Left colon (tissue), 2 donors: Measurements from ENCODE around the gene COMP. TPM values are rescaled to one million over a fixed set of nuclear protein-coding genes. Genes with fewer than 3 reads are reported as not detected.

Source experiments
- ATAC-seq: fragments of 200-7000 bp; cut with Tn5 transposase; one replicate; pipeline ENCODE4 v1.9.1; 2020; ENCODE audit warnings: mild to moderate bottlenecking, moderate library complexity
- DNase-seq, 2 donors: peaks; one replicate each; pipeline ENCODE4 v3.0.0-alpha.2; 2020
- intact Hi-C, 2 donors: fragments of 100-400 bp; cut with DNase I in 1 of 2; cut with micrococcal nuclease in 1 of 2; formaldehyde crosslinking; loops; one replicate each; pipeline versions ENCODE4 v1.11.2 to v1.14.0; 2022; cut with DNase I, micrococcal nuclease
- total RNA-seq, 2 donors: library from RNA; stranded (reverse); fragmentation: NEBNext Ultra II Directional; extraction: Animal tissue kit (Norgen Biotek cat#: 25700); gene quantifications; one replicate each; pipeline ENCODE4 v1.2.1, GENCODE V29; 2021
- donor health status: DM: no; HTN: no; CAD: no.
- donor health status: DM: yes; HTN: yes; CAD: no.

COMP gene
- total RNA-seq, 2 donors from 2014 or later: not detected

DNA sequence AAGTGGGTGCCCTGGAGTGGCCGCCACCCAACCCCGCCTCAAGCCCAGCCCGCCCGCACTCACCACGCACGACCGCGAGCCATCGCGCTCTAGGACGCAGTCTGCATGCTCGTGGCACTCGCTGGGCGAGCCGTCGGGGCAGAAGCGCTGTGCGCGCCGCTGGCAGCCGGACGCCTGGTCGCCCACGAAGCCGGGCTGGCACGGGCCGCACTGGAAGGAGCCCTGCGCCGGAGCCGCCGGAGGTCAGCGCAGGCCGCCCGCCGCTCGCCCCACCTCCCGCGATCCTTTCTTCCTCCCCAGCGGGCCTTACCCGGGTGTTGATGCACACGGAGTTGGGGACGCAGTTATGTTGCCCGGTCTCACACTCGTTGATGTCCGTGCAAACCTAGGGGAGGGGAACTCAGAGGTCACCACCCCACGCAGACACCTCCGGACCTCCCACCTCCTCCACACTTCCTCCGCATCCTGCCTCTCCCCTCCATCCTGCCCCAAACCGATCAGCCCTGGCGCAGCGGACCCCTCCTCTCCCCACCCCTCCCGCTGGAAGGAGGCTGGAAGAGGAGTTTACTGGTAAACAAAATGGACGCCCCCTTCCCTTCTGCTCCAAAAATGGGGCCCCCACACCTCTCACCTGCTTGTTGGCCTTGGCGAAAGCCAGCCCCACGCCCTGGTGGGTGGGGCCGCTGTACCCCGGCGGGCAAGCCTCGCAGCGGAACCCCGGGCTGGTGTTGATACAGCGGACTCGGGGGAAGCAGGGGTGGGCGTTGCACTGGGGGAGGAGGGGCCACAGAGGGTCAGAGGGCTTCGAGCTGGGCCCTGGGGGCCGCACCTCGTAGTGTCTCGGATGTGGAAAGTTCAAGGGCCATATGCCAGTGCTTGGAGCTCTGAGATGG lies 2.3 kb downstream of the COMP start:
- ATAC-seq (no peak), DNase-seq (no peak)

DNA sequence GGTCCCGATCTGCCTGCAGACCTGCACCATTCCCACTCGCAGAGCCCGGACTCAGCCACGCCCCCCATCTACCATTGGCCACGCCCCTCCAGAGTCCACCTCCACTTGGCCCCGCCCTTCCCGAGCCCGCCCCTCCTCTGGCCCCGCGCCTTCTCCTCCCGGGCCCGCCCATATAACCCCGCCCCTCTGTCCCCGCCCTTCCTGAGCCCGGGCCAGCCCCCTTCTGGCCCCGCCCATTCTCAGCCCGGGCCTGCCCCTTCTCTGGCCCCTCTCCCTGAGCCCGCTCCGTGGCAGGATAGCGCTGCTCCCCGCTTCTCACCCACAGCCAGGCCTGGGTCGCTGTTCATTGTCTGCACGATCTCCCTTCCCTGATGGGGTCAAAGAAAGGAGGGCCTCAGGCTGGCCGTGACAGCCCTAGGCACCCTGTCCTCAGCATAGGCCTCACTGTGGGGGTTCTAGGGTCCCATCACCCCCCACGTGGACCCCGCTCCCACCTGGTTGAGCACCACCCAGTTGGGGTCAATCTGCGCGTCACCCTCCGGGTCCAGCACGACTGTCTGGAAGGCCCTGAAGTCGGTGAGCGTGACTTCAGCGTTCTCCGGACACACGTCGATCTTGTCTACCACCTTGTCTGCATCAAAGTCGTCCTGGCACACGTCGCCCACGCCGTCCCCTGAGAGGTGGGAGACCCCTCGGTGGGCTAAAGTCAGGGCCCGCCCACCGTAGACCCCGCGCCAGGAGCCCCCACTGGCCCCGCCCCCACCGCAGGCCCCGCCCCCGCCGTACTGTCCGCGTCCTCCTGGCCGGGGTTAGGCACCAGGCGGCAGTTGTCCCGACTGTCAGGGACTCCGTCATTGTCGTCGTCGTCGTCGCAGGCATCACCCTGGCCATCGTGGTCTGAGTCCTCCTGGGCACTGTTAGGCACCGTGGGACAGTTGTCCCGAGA lies 5.7 kb downstream of the COMP start:
- intact Hi-C loops: no loop called here
- DNase-seq (peak; percentile 84 to 95), ATAC-seq (peak; percentile 93)

More for the DNA sequence above, 2.3 kb downstream of the COMP start:
- intact Hi-C loops: no loop called here

DNA sequence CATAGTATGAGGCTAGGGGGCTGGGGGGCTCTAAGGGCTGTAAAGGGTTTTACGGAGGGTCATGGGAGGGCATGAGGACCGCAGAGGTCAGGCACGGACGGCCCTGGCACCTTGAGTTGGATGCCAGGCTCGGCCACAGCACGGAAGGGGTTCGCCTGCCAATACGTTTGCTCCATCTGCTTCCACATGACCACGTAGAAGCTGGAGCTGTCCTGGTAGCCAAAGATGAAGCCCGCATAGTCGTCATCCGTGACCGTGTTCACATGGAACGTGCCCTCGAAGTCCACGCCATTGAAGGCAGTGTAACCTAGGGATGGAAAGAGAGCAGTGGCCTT lies 6.4 kb downstream of the COMP start:
- ATAC-seq (no peak), DNase-seq (no peak)
- intact Hi-C loops: no loop called here

DNA sequence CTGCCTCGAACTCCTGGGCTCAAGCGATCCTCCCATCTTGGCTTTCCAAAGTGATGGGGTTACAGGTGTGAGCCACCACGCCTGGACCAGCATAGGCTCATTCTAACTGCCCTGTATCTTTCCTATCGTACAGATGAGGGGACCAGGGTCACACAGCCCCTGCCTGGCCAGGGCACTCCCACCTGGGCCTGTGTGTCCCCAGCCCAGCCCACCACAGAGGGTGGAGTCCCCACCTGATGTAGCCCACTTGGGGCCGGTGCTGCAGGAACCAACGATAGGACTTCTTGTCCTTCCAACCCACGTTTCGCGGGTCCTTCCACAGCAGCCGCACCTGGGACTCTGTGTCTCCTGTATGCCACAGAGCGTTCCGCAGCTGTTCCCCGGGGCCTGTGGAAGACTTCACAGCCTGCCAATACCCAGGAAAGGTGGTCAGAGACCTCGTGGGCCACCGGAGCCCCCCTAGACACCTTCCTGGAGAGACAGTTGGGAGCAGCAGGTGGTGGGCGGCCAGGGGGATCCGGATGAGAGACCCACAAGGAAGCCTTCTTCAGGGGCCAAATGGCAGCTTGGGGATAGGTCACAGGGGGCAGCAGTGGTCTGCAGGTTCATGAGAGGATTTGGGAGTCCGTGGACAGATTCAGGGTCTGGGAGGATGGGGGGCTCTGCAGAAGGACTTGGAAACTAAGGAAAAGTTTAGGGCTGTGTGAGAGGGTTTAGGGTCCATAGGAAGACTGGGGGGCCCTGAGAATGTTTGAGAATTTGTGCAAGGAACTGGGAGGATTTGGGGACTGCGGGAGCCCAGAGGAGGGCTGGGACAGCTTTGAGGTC lies 6.9 kb downstream of the COMP start:
- intact Hi-C loops: no loop called here
- DNase-seq (no peak), ATAC-seq (no peak)

DNA sequence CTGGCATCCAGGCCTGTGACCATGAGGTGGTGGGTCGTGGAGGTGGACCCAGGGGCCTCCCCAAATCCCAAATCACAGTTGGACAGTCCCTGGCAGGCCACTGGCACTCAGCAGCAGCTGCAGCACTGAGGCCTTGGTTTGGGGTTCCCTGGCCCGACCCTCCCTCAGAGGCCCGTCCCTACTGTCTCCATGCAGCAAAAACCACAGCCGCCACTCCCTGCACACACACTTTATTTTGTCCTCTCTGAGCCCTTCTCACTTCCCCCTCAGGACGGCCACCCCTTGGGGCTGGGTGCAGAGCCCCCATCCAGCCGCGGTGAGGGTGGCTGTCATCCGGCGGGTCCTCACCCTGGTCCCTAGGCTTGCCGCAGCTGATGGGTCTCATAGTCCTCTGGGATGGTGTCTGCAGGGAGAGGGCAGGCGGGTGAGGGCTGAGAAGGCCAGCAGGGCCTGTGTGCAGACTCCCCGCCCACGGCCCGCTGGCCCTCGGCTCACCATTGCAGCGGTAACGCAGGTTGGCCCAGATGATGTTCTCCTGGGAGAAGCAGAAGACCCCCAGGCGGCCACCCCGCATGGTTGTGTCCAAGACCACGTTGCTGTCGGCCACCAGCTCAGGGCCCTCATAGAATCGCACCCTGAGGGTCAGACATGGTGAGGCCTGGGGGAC lies 8.4 kb downstream of the COMP start:
- ATAC-seq (no peak), DNase-seq (no peak)
- intact Hi-C loops: no loop called here

DNA sequence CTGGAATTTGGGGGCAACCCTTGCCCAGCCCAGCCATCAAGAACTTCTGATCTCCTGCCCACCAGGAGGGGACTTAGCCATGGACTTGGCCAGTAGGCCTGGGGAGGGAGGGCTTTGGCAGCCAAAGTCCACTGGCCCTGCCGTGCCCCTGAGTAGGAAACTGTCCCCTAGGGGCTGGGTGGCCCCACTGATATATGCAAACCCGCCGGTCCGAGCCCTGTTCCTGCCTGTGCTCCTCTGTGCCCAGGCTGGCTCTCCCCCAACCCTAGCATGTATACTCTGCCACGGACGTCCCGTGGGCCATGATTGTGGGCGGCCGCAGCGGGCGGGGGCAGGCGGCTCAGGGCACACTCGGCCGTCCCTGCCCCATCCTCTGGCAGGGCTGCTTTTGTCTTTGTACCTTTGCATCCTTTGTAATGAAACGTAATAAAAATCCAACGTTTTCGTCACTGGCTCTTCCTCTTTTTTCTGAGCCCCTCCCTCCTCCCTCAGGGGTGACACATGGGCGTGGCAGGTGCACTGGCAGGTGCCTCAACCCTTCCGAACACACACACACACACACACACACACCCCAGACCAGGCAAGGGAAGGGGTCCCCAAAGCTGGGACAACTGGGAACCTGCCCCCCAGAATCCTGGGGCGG lies 9.1 kb downstream of the COMP start:
- DNase-seq (no peak), ATAC-seq (peak; percentile 10)
- intact Hi-C loops: no loop called here

DNA sequence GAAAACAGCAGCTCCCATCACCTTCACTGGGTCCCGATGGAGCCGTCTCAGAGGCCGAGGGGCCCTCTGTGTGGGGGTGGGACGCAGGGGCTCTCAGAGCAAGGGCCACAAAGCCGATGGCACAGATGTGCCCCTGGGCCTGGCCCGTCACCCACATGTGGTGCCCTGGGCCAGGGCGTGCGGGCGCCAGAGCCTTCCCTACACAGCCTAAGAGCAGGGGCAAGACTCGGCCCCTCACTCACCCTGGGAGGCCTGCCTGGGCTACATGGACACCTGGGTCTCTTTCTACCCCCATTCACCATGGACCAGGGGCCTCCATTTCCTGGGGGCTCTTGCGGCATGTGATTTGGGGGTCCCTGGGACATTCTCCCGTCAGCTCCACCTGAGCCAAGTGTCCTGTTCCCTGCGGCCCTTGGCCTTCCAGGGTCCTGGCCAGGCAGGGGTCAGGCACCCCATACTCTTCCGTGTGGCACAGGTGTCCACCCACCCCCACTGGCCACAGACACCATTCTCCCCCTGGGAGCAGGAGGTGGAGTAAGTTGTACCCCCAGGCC lies 10.0 kb downstream of the COMP start:
- intact Hi-C loops: no loop called here
- DNase-seq (no peak), ATAC-seq (no peak)

DNA sequence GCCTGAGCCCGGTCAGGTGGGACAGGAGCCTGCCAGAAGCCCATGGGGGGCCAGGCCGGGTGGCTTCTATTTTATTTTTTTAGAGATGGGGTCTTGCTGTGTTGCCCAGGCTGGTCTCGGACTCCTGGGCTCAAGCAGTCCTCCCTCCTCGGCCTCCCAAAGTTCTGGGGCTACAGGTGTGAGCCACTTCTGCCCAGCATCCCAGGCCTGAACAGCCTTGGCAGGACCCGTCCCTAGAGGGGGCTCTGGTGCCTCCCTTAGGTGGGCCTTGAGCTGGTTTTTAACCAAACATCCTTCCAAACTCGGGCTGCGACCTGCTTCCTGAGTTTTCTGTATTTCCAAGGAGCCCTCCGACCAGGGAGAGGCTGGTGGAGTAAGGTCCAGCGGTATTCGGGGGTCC lies 10.5 kb downstream of the COMP start:
- ATAC-seq (no peak), DNase-seq (no peak)
- intact Hi-C loops: no loop called here

DNA sequence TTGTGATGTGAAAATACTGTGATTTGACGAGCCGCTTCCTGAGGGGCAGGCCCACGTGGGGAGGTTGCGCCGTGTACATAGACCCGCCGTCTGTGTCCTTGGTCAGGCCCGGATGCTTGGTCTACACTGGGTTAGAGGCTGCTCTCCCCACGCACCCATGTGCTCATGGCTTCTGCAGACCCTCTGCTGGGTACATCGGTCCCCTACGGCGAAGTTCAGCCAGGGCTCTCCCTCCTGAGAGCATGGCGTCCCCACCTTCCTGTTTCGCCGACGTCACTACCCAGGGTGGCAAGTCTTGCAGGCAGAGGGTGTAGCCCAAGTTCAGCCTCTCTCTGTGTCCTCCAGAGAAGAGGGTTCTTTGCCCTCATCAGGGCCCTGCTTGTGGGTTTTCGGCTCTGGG lies 11.0 kb downstream of the COMP start:
- intact Hi-C loops: no loop called here
- no peak for ATAC-seq
- DNase-seq: no peak

DNA sequence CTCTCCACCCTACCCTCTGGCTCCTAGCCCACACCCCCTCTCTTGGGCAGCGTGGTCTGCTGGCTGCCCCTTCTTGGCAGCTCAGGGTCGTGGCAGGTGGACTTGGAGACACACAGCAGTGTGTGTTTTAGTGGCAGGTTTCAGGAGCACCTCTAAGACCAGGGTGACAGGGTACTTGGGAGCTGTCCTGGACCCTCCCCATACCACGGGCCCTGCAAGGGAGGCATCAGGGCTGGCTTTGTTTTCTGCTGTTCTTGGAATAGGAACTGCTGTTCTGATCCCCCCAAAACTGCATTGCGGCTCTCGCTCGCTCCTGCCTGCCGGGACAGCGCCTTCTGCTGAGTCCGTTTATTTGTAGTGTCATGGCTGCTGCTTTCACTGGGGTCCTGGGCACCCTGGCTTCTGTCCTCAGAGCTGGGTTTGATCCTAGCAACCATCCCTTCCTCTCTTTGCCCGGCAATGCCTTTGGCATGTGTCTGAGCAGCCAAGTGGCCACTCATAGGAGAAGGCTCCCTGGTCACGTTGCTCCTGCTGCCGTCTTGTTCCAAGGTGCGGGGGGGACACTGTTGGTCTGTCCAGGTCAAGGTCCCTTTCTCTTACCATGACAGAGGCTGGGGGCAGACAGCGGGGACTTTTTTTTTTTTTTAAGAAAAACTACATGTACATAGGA lies 12.1 kb downstream of the COMP start:
- intact Hi-C loops: no loop called here
- ATAC-seq (no peak), DNase-seq (no peak)

DNA sequence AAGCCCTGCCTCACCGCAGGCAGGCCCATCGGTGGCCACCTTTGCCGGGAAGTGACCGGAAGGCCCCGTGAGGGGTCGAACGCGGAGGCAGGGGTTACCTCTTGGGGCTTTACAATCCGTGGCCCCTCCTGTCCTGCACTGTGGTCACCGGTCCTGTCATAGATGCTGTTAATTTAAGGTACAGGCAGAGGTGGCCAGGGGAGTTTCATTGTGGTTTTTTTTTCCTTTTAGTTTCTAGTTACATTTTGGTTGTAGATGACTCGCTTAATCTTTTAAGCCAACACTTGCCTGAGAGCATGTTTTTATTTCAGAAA lies 13.1 kb downstream of the COMP start:
- ATAC-seq (no peak), DNase-seq (no peak)
- intact Hi-C loops: no loop called here

DNA sequence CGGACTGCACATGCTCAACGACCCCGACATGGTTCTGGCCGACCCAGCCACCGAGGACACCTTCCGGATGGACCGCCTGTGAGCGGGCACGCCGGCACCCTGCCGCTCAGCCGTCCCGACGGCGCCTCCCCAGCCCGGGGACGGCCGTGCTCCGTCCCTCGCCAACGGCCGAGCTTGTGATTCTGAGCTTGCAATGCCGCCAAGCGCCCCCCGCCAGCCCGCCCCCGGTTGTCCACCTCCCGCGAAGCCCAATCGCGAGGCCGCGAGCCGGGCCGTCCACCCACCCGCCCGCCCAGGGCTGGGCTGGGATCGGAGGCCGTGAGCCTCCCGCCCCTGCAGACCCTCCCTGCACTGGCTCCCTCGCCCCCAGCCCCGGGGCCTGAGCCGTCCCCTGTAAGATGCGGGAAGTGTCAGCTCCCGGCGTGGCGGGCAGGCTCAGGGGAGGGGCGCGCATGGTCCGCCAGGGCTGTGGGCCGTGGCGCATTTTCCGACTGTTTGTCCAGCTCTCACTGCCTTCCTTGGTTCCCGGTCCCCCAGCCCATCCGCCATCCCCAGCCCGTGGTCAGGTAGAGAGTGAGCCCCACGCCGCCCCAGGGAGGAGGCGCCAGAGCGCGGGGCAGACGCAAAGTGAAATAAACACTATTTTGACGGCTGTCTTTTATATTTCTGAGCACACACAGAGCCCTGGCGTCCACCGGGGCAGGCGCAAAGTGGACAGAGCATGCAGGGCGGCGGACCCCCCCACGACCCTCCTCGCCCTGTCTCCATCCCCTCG lies 13.6 kb downstream of the COMP start:
- DNase-seq (no peak), ATAC-seq (no peak)
- intact Hi-C loops: no loop called here

DNA sequence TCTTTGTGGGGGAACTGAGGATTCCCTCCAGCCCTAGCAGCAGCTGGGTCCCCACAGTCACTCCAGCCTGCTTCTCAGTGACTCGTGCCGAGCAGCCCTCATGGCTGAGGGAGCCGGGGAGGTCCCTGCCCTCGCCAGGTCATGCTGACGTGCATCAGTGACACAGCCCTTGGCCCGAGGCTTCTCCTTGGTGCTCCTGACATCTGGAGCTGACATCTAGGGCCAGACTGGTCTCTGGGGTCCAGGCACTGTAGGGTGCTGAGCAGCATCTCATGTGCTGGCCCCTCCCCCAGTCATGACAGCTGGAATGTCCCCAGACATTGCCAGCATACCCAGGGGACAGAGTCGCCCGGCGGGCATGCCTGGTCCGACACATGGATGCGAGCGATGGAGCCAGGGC lies 14.4 kb downstream of the COMP start:
- ATAC-seq: no peak
- intact Hi-C loops: no loop called here
- DNase-seq: no peak

DNA sequence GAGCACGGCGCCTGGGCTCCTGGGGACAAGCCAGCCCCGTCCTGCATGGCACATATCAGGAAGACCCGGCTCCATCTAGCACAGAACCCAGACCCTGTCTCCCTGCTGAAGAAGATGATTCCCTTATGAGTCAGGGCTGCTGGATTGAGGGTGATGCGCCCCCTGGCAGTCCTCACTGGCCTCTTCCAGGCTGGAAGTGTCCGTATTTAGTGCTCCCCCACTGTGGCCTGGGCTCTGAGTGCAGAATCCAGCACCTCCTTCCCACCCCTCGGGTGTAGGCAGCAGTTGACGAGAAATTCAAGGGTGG lies 14.9 kb downstream of the COMP start:
- ATAC-seq: no peak
- intact Hi-C loops: no loop called here
- DNase-seq: no peak

DNA sequence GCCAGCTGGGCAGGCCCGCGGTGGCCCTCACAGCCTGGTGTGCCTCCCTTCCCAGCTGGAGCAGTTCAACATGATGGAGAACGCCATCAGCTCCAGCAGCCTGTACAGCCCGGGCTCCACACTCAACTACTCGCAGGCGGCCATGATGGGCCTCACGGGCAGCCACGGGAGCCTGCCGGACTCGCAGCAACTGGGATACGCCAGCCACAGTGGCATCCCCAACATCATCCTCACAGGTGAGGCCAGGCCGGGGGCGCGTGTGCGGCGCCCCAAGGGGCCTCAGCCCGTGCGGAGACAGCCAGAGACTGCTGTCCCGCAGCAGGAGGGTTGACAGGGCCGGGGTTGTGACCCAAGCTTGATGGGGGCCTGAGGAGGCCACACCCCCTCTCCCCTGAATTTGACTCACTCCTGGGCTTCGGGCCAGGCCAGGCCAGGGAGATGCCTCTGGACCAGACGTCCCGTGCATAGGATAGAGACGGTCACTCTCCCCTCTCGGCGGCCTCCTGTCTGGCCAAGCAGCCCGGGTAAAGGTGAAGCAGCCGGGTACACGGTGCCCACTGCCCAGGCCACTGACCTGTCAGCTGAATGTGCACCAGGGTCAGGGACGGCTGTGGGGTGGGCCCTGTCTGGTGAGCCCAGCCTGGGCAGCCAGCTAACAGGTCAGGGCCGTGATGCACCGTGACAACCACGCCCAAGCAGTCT lies 15.4 kb downstream of the COMP start:
- no peak for DNase-seq
- ATAC-seq: no peak
- intact Hi-C loops: no loop called here

DNA sequence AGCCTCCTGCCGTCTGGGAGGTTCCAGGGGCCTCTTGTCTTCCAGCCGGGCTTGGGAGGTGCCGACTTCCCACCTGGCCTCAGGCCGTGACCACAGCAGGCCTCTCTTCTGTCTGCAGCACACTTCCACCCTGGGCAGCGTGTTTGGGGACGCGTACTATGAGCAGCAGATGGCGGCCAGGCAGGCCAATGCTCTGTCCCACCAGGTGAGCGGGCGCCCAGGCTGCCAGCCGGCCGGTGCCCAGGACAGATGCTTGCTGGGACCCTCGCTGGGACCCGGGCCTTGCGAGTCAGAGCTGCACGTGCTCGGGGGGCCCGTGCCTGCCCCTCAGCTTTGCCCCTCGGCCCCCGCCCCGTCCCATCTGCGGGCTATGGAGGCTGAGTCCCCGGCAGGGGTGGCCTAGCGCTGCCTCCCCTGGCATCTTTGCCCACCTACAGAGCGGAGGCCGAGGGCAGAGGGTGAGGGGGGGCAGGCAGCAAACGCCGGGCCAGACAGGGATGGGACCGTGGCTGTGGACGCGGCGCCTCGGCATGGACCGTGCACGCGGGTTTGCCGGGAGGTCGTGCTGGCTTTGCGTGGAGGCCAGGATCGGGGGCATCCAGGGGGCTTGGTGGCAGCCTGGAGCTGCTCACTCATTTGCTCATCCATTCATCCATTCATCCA lies 16.2 kb downstream of the COMP start:
- intact Hi-C loops: no loop called here
- ATAC-seq (no peak), DNase-seq (no peak)
